Measurements from ENCODE around the gene NBAS.

The NBAS gene

DNA sequence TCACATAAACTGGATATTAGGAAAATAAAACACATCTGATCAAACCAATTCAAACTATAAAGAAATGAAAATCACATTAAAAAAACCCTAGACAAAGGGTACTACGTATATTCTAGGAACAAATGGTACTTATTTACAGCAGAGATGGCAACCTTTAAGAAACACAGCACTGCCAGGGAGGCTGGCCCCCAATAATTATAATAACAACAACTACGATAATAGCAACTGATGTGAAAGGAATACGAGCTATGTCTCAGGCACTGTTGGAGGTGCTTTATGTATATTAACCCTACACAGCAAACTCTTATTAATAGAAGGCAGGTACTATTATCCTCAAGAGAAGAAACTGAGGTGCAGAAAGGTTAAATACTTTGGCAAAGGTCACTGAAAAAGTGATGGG lies 193.9 kb downstream of the NBAS start:
- no peaks in the 10 kb centered on the region for H3K9me3 Mint-ChIP-seq
- peaks cover 13% of the 10 kb centered on the region for H3K4me1 Mint-ChIP-seq (ENCODE audit: low read depth)
- no peak for DNase-seq (ENCODE audit: low spot score)
- H3K27ac Mint-ChIP-seq, result no peak overlapping the region
- H3K4me3 Mint-ChIP-seq, result no peak overlapping the region
- peaks cover 24% of the 10 kb centered on the region for H3K36me3 Mint-ChIP-seq (ENCODE audit: low read depth)
- no peaks in the 10 kb centered on the region for H3K27me3 Mint-ChIP-seq (ENCODE audit: low read depth)

DNA sequence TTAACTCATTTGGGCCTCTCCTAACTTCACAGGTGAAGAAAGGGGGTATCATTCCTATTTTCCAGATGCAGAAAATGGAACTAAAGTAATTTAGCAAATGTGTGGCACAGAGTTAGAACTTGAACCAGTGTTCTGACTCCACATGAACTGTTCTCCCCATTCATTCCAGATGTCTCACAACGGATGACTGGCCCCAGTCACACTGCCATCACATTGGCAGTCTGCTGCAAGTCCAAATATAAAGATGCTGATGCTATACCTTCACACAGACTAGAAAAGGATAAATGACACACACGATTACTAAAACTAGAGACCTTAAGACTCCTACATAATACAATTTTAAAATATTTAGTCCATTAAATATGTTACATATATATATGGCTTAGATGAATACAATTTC lies 195.7 kb downstream of the NBAS start:
- no peak overlapping the region for H3K27ac Mint-ChIP-seq
- no peak overlapping the region for H3K4me3 Mint-ChIP-seq
- H3K36me3 Mint-ChIP-seq (ENCODE audit: low read depth), result peaks cover 21% of the 10 kb centered on the region
- peaks cover 13% of the 10 kb centered on the region for H3K4me1 Mint-ChIP-seq (ENCODE audit: low read depth)
- H3K9me3 Mint-ChIP-seq, result no peaks in the 10 kb centered on the region
- H3K27me3 Mint-ChIP-seq (ENCODE audit: low read depth), result no peaks in the 10 kb centered on the region
- no peak for DNase-seq (ENCODE audit: low spot score)

DNA sequence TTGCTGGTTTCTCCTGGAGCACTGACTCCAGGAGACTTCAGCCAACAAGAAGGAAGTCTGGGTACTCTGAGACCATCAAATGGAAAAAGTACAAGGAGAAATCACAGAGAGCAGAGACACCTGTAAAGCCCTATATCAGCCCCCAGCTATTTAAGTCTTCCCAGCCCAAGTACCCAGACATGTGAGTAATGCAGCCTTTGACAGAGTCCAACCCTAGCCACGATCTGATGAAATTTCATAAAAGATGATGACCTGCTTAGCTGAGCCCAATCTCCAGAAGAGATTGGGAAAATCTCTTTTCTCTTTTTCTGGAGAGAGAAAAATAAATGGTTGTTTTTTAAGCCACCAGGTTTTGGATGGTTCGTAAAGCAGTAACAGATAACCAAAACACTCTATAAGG lies 196.6 kb downstream of the NBAS start:
- no peaks in the 10 kb centered on the region for H3K9me3 Mint-ChIP-seq
- H3K36me3 Mint-ChIP-seq (ENCODE audit: low read depth), result peaks cover 23% of the 10 kb centered on the region
- DNase-seq (ENCODE audit: low spot score), result no peak
- peaks cover 13% of the 10 kb centered on the region for H3K4me1 Mint-ChIP-seq (ENCODE audit: low read depth)
- H3K27ac Mint-ChIP-seq, result no peak overlapping the region
- H3K27me3 Mint-ChIP-seq (ENCODE audit: low read depth), result no peaks in the 10 kb centered on the region
- no peak overlapping the region for H3K4me3 Mint-ChIP-seq

DNA sequence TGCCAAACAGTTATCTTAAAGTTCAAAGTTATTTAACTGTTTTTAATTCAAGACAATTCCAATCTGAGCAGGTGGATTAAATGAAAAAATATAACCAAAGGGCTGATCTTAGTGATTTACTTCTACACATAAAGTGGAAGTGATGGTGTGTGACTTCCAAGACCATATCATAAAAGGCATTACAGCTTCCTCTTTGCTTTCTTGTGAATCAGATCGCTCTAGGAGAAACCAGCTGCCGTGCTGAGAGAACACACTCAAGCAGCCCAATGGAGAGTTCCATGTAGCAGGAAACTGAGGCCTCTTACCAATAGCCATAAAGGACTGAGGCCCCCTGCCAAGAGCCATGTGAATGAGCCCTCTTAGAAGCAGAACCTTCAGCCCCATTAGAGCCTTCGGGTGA lies 197.4 kb downstream of the NBAS start:
- Mint-ChIP-seq H3K4me3 (no peak overlapping the region), H3K27ac (no peak overlapping the region), H3K4me1 (ENCODE audit: low read depth) (peaks cover 13% of the 10 kb centered on the region), H3K36me3 (ENCODE audit: low read depth) (peaks cover 23% of the 10 kb centered on the region), H3K27me3 (ENCODE audit: low read depth) (no peaks in the 10 kb centered on the region), H3K9me3 (no peaks in the 10 kb centered on the region)
- no peak for DNase-seq (ENCODE audit: low spot score)

DNA sequence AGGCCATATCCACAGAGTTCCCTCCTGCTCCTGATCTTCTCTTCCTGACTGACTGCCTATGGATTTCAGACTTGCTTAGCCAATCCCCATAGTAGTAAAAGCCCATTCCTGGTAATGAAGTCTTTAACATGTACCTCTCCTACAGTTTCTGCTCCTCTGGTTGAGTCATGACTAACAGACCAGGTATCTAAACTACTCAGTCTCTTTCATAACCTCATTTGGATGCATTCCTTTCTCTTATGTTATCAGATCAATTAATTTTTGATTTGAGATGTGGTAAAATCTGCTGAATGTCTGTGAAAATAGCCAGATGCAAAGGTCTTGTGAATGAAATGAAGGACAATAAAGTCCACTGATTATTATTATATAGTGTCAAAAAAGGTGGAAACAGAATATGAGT lies 198.0 kb downstream of the NBAS start:
- Mint-ChIP-seq H3K4me3 (no peak overlapping the region), H3K4me1 (ENCODE audit: low read depth) (peaks cover 13% of the 10 kb centered on the region), H3K36me3 (ENCODE audit: low read depth) (peaks cover 26% of the 10 kb centered on the region), H3K27me3 (ENCODE audit: low read depth) (no peaks in the 10 kb centered on the region), H3K27ac (no peak overlapping the region), H3K9me3 (no peaks in the 10 kb centered on the region)
- DNase-seq (ENCODE audit: low spot score), result no peak

DNA sequence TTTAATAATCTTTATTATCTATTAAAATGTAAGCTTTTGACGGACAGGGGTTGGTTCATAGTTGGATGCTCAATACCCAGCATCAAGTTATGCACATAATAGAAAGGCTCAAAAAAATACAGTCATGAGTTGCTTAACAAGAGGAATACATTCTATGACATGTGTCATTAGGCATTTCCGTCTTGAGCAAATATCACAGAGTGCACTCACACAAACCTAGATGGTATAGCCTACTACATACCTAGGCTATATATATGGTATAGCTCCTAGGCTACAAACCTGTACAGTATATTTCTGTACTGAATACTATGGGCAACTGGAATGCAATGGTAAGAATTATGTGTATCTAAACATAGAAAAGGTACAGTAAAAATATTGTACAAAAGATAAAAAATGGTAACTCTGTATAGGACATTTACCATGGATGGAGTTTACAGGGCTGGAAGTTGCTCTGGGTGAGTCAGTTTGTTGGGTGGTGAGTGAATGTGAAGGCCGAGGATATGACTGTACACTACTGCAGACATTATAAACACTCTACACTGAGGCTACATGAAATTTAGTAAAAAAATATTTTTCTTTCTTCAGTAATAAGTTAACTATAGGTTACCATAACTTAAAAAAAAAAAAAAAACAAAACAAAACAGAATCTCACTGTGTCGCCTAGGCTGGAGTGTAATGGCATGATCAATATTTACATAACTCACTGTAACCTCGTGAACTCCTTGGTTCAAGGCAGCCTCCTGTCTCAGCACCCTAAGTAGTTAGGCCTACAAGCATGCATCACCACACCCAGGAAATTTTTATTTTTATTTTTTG lies 201.2 kb downstream of the NBAS start:
- DNase-seq (ENCODE audit: low spot score), result no peak
- Mint-ChIP-seq H3K4me3 (no peak overlapping the region), H3K36me3 (ENCODE audit: low read depth) (peaks cover 37% of the 10 kb centered on the region), H3K4me1 (ENCODE audit: low read depth) (peaks cover 5% of the 10 kb centered on the region), H3K27me3 (ENCODE audit: low read depth) (no peaks in the 10 kb centered on the region), H3K27ac (no peak overlapping the region), H3K9me3 (no peaks in the 10 kb centered on the region)

DNA sequence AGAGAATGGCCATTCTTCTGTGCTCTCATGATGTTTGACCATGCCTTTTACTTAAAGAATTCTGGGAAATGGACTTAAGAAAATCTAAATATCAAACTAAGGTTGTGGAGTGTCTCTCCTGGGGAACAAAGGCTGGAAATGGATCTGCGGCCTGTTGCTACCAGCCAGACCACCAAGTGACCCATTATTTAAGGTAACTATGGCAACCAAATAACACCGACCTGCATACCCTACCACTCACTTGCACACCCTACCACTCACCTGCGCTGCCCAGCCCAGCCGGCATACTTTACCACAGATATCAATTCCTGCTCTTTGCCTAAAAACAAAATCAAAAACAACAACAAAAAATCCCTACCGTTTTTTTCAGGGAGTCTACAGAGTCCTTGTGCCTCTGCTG lies 203.2 kb downstream of the NBAS start:
- Mint-ChIP-seq H3K36me3 (ENCODE audit: low read depth) (peaks cover 35% of the 10 kb centered on the region), H3K27me3 (ENCODE audit: low read depth) (no peaks in the 10 kb centered on the region), H3K27ac (no peak overlapping the region), H3K4me1 (ENCODE audit: low read depth) (peaks cover 2% of the 10 kb centered on the region), H3K9me3 (no peaks in the 10 kb centered on the region), H3K4me3 (no peak overlapping the region)
- DNase-seq (ENCODE audit: low spot score), result no peak

DNA sequence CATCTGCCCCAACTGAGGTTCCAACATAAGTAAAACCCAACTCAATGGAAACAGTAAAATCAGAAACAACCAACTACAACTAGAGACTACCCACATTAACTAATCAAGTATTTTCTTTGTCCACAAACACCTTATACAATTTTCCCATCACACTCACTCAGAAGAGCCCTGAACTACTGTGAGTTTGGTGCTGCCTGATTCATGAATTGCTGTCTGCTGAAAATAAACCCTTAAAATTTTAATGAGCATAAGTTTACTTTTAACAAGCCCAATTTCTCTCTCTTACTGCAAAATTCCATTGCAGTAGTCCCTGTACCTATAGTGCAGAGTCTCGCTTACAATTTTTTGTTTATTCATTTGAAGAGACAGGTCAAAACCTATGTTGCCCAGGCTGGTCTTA lies 203.9 kb downstream of the NBAS start:
- peaks cover 3% of the 10 kb centered on the region for H3K4me1 Mint-ChIP-seq (ENCODE audit: low read depth)
- H3K27me3 Mint-ChIP-seq (ENCODE audit: low read depth), result no peaks in the 10 kb centered on the region
- H3K4me3 Mint-ChIP-seq, result no peak overlapping the region
- H3K36me3 Mint-ChIP-seq (ENCODE audit: low read depth), result peaks cover 42% of the 10 kb centered on the region
- no peaks in the 10 kb centered on the region for H3K9me3 Mint-ChIP-seq
- H3K27ac Mint-ChIP-seq, result no peak overlapping the region
- DNase-seq (ENCODE audit: low spot score), result no peak

DNA sequence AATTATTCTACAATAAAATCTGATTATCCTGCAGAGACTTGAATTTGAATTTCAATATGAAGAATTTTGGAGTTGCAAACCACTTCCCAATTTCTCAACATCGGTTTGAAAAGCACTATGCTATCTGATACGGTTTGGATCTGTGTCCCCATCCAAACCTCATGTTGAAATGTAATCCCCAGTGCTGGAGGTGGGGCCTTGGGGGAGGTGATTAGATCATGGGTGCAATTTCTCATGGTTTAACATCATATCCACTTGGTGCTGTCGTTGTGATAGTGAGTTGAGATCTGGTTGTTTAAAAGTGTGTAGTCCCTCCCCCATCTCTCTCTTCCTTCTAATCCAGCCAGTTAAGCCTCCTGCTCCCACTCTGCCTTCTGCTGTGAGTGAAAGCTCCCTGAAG lies 205.7 kb downstream of the NBAS start:
- peaks cover 43% of the 10 kb centered on the region for H3K36me3 Mint-ChIP-seq (ENCODE audit: low read depth)

DNA sequence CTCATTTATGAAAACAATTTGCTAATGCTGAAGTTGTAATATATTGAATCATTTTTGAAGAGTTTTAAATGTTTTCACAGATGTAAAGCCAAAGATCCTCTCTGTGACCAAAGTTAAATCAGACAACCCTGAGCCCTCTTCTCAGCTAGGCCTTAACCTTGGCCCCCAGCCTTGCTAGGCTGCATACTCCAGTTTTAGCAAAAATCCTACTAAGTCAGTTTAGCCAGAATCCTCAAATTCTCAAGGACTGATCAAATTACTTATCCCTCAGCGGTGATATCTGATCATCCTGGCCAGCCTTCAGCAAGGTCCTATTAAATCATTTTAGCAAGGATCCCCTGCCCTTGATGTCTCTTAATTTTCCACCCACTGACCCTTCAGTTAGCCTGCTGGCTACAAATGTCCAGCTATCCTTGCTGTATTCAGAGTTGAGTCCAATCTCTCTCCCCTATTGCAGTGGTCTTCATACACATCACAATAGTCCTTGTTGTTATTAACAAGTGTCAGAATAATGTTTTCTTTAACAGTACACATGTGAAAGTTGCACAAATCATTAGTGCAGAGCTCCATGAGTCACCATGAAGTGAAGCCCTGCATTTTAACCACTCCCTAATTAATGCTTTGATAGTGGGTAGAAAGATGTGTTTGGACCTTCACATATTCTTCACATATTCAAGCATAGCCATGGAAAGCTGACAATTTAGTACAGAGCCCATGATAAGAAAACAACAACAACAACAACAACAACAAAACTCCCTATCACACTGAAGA lies 206.4 kb downstream of the NBAS start:
- H3K4me3 Mint-ChIP-seq, result no peak overlapping the region
- peaks cover 45% of the 10 kb centered on the region for H3K36me3 Mint-ChIP-seq (ENCODE audit: low read depth)
- H3K4me1 Mint-ChIP-seq (ENCODE audit: low read depth), result peaks cover 3% of the 10 kb centered on the region
- no peaks in the 10 kb centered on the region for H3K9me3 Mint-ChIP-seq
- no peak overlapping the region for H3K27ac Mint-ChIP-seq
- no peak for DNase-seq (ENCODE audit: low spot score)
- no peaks in the 10 kb centered on the region for H3K27me3 Mint-ChIP-seq (ENCODE audit: low read depth)

More for the DNA sequence above, 205.7 kb downstream of the NBAS start:
- Mint-ChIP-seq H3K9me3 (no peaks in the 10 kb centered on the region), H3K27me3 (ENCODE audit: low read depth) (no peaks in the 10 kb centered on the region), H3K4me3 (no peak overlapping the region), H3K27ac (no peak overlapping the region), H3K4me1 (ENCODE audit: low read depth) (peaks cover 3% of the 10 kb centered on the region)
- no peak for DNase-seq (ENCODE audit: low spot score)

DNA sequence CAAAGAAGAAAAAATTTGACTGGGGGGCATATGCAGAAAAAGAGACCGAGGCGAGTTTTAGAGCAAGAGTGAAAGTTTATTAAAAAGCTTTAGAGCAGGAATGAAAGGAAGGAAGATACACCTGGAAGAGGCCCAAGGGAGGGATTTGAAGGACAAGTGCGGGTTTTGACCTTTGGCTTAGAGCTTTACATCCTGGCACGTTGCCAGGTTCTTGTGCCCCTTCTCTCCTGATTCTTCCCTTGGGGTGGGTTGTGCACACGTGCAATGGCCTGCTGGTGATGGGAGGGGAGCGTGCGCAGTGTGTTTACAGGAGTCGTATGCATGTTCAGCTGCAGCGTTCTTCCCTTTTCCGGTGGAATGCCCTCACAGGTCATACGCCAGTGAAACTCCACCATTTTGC lies 208.8 kb downstream of the NBAS start:
- H3K4me3 Mint-ChIP-seq, result no peak overlapping the region
- peaks cover 2% of the 10 kb centered on the region for H3K4me1 Mint-ChIP-seq (ENCODE audit: low read depth)
- no peak for DNase-seq (ENCODE audit: low spot score)
- H3K27me3 Mint-ChIP-seq (ENCODE audit: low read depth), result no peaks in the 10 kb centered on the region
- peaks cover 39% of the 10 kb centered on the region for H3K36me3 Mint-ChIP-seq (ENCODE audit: low read depth)
- no peaks in the 10 kb centered on the region for H3K9me3 Mint-ChIP-seq
- H3K27ac Mint-ChIP-seq, result no peak overlapping the region

DNA sequence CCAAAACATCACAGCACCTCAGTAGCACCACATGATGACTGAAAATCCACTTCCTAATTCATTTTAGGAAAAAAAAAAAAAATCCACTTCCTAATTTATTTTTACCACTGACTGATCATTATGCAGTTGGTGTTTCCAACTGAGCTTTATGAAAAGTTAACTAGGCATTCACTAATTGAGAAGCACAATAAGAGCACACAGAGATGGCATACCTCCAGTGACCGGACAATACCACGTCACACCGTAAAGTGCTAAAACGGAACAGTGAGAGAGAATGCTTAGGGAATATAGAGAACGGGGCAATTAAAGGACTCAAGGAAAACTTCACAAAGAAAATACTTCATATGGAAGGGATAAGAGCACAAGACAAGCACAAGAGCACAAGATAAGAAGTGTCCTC lies 212.5 kb downstream of the NBAS start:
- H3K36me3 Mint-ChIP-seq (ENCODE audit: low read depth), result peaks cover 45% of the 10 kb centered on the region
- no peak for DNase-seq (ENCODE audit: low spot score)
- no peak overlapping the region for H3K4me3 Mint-ChIP-seq

DNA sequence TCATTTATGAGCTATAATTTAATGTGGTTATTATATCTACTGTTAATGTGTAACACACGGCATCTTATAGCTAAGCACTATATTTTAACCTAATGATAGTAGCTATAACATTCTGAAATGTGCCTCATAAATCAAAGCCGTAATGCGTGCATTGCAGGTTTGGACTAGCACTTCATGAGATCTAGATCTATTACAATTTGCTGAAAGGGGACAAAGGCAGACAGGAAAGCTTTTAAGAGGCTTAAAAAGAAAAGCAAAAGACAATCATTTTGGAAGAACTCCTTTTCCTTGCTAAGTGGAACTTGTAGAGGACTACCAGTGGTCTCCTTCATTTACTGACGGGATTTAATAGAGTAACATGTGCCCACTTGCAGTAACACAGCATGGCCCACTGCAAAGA lies 213.1 kb downstream of the NBAS start:
- Mint-ChIP-seq H3K27ac (no peak overlapping the region), H3K36me3 (ENCODE audit: low read depth) (peaks cover 42% of the 10 kb centered on the region), H3K9me3 (peaks cover 3% of the 10 kb centered on the region), H3K4me3 (no peak overlapping the region), H3K27me3 (ENCODE audit: low read depth) (no peaks in the 10 kb centered on the region), H3K4me1 (ENCODE audit: low read depth) (peaks cover 2% of the 10 kb centered on the region)
- no peak for DNase-seq (ENCODE audit: low spot score)

More for the DNA sequence above, 212.5 kb downstream of the NBAS start:
- H3K27me3 Mint-ChIP-seq (ENCODE audit: low read depth), result no peaks in the 10 kb centered on the region
- peaks cover 3% of the 10 kb centered on the region for H3K9me3 Mint-ChIP-seq
- no peak overlapping the region for H3K27ac Mint-ChIP-seq
- H3K4me1 Mint-ChIP-seq (ENCODE audit: low read depth), result peaks cover 2% of the 10 kb centered on the region

DNA sequence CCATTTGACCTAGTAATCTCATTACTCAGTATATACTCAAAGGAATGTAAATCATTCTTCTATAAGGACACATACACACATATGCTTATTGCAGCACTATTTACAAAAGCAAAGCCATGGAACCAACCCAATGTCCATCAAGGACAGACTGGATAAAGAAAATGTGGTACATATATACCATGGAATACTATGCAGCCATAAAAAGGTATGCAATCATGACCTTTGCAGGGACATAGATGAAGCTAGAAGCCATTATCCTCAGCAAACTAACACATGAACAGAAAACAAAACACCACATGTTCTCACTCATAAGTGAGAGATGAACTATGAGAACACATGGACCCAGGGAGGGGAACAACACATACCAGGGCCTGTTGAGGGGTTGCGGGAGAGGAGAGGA lies 214.5 kb downstream of the NBAS start:
- Mint-ChIP-seq H3K4me3 (no peak overlapping the region), H3K9me3 (peaks cover 3% of the 10 kb centered on the region), H3K27me3 (ENCODE audit: low read depth) (no peaks in the 10 kb centered on the region), H3K27ac (no peak overlapping the region), H3K36me3 (ENCODE audit: low read depth) (peaks cover 35% of the 10 kb centered on the region), H3K4me1 (ENCODE audit: low read depth) (no peaks in the 10 kb centered on the region)
- DNase-seq (ENCODE audit: low spot score), result no peak

All from T-helper 2 cell treated with Interferon-gamma antibody and Interleukin-4, amounts not matched to agents 5 μg/mL and 100 μg/mL, for 36 hours (primary cell).